Measurements from ENCODE around the gene ARID1B. TPM values are rescaled to one million over a fixed set of nuclear protein-coding genes. Genes with fewer than 3 reads are reported as not detected.

ARID1B gene
- polyA plus RNA-seq, 1 experiment: 19.2 TPM

GRCh38 chr6:157073596-157073995 is 296.4 kb downstream of the ARID1B start:
- H3K27me3 ChIP-seq (ENCODE audit: control insufficient read depth, insufficient read depth, low read length): no peaks in the 10 kb centered on the region
- no peak overlapping the region for H3K27ac ChIP-seq (ENCODE audit: low read depth, low read length)
- DNase-seq (ENCODE audit: low read depth, low spot score): no peak
- H3K4me3 ChIP-seq (ENCODE audit: low read depth, low read length): no peak overlapping the region
- ChIA-PET CTCF (interaction anchor here (2.0 kb wide), 1 partner anchor 28 kb away, joined by 4 read pairs; no protein-coding TSS in a partner anchor), POLR2A (no interaction called here)
- no peak for TF ChIP-seq CTCF (IDR thresholded peaks at IDR 0.05; ENCODE audit: low read depth, low read length)
- no peaks in the 10 kb centered on the region for H3K9me3 ChIP-seq (ENCODE audit: control insufficient read depth, insufficient read depth, low read length)

GRCh38 chr6:157074969-157075368 is 297.8 kb downstream of the ARID1B start:
- H3K9me3 ChIP-seq (ENCODE audit: control insufficient read depth, insufficient read depth, low read length): no peaks in the 10 kb centered on the region
- no peaks in the 10 kb centered on the region for H3K27me3 ChIP-seq (ENCODE audit: control insufficient read depth, insufficient read depth, low read length)
- ChIA-PET POLR2A (no interaction called here), CTCF (no interaction called here)
- TF ChIP-seq CTCF (IDR thresholded peaks at IDR 0.05; ENCODE audit: low read depth, low read length): no peak
- no peak for DNase-seq (ENCODE audit: low read depth, low spot score)
- H3K4me3 ChIP-seq (ENCODE audit: low read depth, low read length): no peak overlapping the region
- H3K27ac ChIP-seq (ENCODE audit: low read depth, low read length): no peak overlapping the region

GRCh38 chr6:157075549-157076450 is 298.6 kb downstream of the ARID1B start:
- no peak overlapping the region for H3K4me3 ChIP-seq (ENCODE audit: low read depth, low read length)
- no peaks in the 10 kb centered on the region for H3K27me3 ChIP-seq (ENCODE audit: control insufficient read depth, insufficient read depth, low read length)
- no peak for TF ChIP-seq CTCF (IDR thresholded peaks at IDR 0.05; ENCODE audit: low read depth, low read length)
- CTCF ChIA-PET: no interaction called here
- no peak for DNase-seq (ENCODE audit: low read depth, low spot score)
- no peak overlapping the region for H3K27ac ChIP-seq (ENCODE audit: low read depth, low read length)
- no peaks in the 10 kb centered on the region for H3K9me3 ChIP-seq (ENCODE audit: control insufficient read depth, insufficient read depth, low read length)
- POLR2A ChIA-PET: no interaction called here

DNA sequence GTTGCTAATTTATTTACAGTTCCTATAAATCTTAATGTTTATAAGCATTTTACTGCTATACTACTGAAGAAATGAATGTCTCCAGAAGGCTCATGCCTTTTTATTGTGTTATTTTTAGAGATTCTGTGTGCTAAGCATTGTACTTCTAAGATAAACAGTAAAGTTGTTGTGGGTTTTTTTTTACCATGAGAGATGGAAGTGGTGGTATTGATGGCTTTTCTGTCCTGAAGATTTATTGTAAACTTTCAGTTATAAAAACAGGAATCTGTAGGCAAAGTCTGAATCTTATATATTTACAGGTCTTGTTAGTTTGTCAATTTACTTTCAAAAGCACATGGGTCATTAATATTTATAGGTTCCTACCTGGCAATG is 299.3 kb downstream of the ARID1B start:
- no peak for TF ChIP-seq CTCF (IDR thresholded peaks at IDR 0.05; ENCODE audit: low read depth, low read length)
- Histone ChIP-seq H3K4me3 (ENCODE audit: low read depth, low read length) (no peak overlapping the region), H3K27me3 (ENCODE audit: control insufficient read depth, insufficient read depth, low read length) (no peaks in the 10 kb centered on the region), H3K27ac (ENCODE audit: low read depth, low read length) (no peak overlapping the region), H3K9me3 (ENCODE audit: control insufficient read depth, insufficient read depth, low read length) (no peaks in the 10 kb centered on the region)
- CTCF ChIA-PET: no interaction called here
- no peak for DNase-seq (ENCODE audit: low read depth, low spot score)
- POLR2A ChIA-PET: no interaction called here

DNA sequence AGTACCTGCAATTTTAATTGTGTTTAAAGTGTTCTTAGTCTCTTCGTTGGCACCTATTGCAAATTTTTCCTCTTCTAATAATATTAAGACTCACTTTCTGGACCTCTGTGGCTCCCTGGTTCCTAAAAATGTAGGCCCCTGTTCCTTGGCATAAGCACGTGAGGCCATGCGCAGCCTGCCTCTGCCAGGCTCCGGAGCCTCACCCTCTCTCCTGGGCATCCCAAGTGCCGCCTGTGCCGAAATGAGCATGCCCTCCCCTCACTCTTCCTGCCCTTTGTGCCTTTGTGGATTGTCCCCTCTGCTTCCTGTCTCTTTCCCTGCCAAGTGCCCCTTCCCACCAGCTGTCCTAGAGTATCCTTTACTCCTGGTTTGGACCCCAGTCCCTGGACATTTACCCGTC is 300.1 kb downstream of the ARID1B start:
- H3K27me3 ChIP-seq (ENCODE audit: control insufficient read depth, insufficient read depth, low read length): no peaks in the 10 kb centered on the region
- no peak for TF ChIP-seq CTCF (IDR thresholded peaks at IDR 0.05; ENCODE audit: low read depth, low read length)
- ChIA-PET CTCF (no interaction called here), POLR2A (no interaction called here)
- no peak overlapping the region for H3K4me3 ChIP-seq (ENCODE audit: low read depth, low read length)
- no peak overlapping the region for H3K27ac ChIP-seq (ENCODE audit: low read depth, low read length)
- no peaks in the 10 kb centered on the region for H3K9me3 ChIP-seq (ENCODE audit: control insufficient read depth, insufficient read depth, low read length)
- DNase-seq (ENCODE audit: low read depth, low spot score): no peak

All from AG04450 (cell line).